ENCODE measurements around the gene TCTN3. TPM values are rescaled to one million over a fixed set of nuclear protein-coding genes. Genes with fewer than 3 reads are reported as not detected.

The TCTN3 gene
- total and polyA plus RNA-seq, 10 of the 15 experiments (the other 5 are each of a cell fraction or from before 2014, with no cell fraction given), result 20.0 to 48.7 (median 29.1) TPM

GRCh38 chr10:95706573-95706972 is 12.8 kb upstream of the TCTN3 start:
- H3K9ac ChIP-seq (ENCODE audit: control insufficient read depth, insufficient read depth, low read length), result no peak overlapping the region
- no peak overlapping the region for H3K4me3 ChIP-seq
- ChIA-PET RAD21 (ENCODE audit: unreplicated experiment) (interaction anchor here (1.5 to 2.2 kb wide), 2 partner anchors 13 to 131 kb away, joined by 3 to 10 read pairs; partner anchors contain the start of gene TCTN3), POLR2A (interaction anchor here (0.8 kb wide), 1 partner anchor 27 kb away, joined by 3 read pairs; no protein-coding TSS in a partner anchor), SMC1A (ENCODE audit: uncharacterized antibody, unreplicated experiment) (no interaction called here), CTCF (interaction anchor here (0.5 to 2.5 kb wide), 3 partner anchors 12 to 788 kb away, joined by 3 to 10 read pairs (median 5); partner anchors contain the start of gene TCTN3)
- H4K20me1 ChIP-seq (ENCODE audit: control insufficient read depth, insufficient read depth), result no peaks in the 10 kb centered on the region
- H3K4me2 ChIP-seq (ENCODE audit: control insufficient read depth, insufficient read depth), result no peak overlapping the region
- BruUV-seq (replicated peaks), result no TSS peak
- intact Hi-C loops (cut with micrococcal nuclease; ENCODE audit: unreplicated experiment) (no loop called here), in situ Hi-C loops (cut with MboI) (no loop called here)
- no peak overlapping the region for H3K27ac ChIP-seq (ENCODE audit: control insufficient read depth, insufficient read depth)
- no peak overlapping the region for H2AFZ ChIP-seq (ENCODE audit: control insufficient read depth, low read depth, low read length)
- FAIRE-seq (no peak), DNase-seq (ENCODE audit: low read depth, low spot score) (no peak), ATAC-seq (no peak)
- H3K27me3 ChIP-seq (replicated peaks in 1 of 2; ENCODE audit: control insufficient read depth in 2 of 2, insufficient read depth in 2 of 2, low read length in 1 of 2), result no peaks in the 10 kb centered on the region
- no peak for TF ChIP-seq RUNX3 (IDR thresholded peaks at IDR 0.05; ENCODE audit: low read length)
- TF ChIP-seq, protein P1, sequence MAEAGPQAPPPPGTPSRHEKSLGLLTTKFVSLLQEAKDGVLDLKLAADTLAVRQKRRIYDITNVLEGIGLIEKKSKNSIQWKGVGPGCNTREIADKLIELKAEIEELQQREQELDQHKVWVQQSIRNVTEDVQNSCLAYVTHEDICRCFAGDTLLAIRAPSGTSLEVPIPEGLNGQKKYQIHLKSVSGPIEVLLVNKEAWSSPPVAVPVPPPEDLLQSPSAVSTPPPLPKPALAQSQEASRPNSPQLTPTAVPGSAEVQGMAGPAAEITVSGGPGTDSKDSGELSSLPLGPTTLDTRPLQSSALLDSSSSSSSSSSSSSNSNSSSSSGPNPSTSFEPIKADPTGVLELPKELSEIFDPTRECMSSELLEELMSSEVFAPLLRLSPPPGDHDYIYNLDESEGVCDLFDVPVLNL (IDR thresholded peaks at IDR 0.05; ENCODE audit: low read depth, low read length), result no peak
- no peak for TF ChIP-seq BRCA1 (IDR thresholded peaks at IDR 0.05; ENCODE audit: low read depth, low read length)
- TF ChIP-seq USF2 (IDR thresholded peaks at IDR 0.05; ENCODE audit: borderline replicate concordance, low read depth, low read length), result no peak
- TF ChIP-seq RBBP5 (conservative IDR thresholded peaks at IDR 0.05), result no peak
- TF ChIP-seq, protein P2, sequence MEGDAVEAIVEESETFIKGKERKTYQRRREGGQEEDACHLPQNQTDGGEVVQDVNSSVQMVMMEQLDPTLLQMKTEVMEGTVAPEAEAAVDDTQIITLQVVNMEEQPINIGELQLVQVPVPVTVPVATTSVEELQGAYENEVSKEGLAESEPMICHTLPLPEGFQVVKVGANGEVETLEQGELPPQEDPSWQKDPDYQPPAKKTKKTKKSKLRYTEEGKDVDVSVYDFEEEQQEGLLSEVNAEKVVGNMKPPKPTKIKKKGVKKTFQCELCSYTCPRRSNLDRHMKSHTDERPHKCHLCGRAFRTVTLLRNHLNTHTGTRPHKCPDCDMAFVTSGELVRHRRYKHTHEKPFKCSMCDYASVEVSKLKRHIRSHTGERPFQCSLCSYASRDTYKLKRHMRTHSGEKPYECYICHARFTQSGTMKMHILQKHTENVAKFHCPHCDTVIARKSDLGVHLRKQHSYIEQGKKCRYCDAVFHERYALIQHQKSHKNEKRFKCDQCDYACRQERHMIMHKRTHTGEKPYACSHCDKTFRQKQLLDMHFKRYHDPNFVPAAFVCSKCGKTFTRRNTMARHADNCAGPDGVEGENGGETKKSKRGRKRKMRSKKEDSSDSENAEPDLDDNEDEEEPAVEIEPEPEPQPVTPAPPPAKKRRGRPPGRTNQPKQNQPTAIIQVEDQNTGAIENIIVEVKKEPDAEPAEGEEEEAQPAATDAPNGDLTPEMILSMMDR (IDR thresholded peaks at IDR 0.05 in 2 of 3, conservative IDR thresholded peaks at IDR 0.05 in 1 of 3; ENCODE audit: control insufficient read depth in 2 of 3, extremely low read depth in 1 of 3, insufficient read depth in 1 of 3, low read depth in 3 of 3, low read length in 3 of 3), result no peak
- TF ChIP-seq CBX3 (IDR thresholded peaks at IDR 0.05; ENCODE audit: borderline replicate concordance, low read depth), result no peak
- TF ChIP-seq PAX5 (IDR thresholded peaks at IDR 0.05; ENCODE audit: borderline replicate concordance, low read depth, low read length), result no peak
- no peak for TF ChIP-seq MEF2B (IDR thresholded peaks at IDR 0.05; ENCODE audit: partially characterized antibody, poor library complexity, severe bottlenecking)
- no peak for TF ChIP-seq SMC3 (IDR thresholded peaks at IDR 0.05; ENCODE audit: borderline replicate concordance, low read length)
- TF ChIP-seq EZH2 (IDR thresholded peaks at IDR 0.05; ENCODE audit: borderline replicate concordance, control insufficient read depth, low read depth, low read length), result no peak
- TF ChIP-seq SPI1 (IDR thresholded peaks at IDR 0.05; ENCODE audit: borderline replicate concordance, insufficient read depth, low read depth, low read length), result no peak
- no peak for TF ChIP-seq SMARCA5 (IDR thresholded peaks at IDR 0.05)
- TF ChIP-seq NRF1 (conservative IDR thresholded peaks at IDR 0.05; ENCODE audit: low read depth, low read length), result no peak
- H3K9me3 ChIP-seq (replicated peaks; ENCODE audit: control insufficient read depth, insufficient read depth, low read length), result no peaks in the 10 kb centered on the region; the same call in 2 of the 3 replicates
- 35% methylated on average over 6 of the region's 6 CpGs for WGBS (ENCODE audit: insufficient coverage, insufficient replicate concordance, low lambda C conversion rate, missing lambda C conversion rate)
- no peaks in the 10 kb centered on the region for H3K79me2 ChIP-seq (ENCODE audit: control insufficient read depth, insufficient read depth, low read length)
- 0 out of 2 replicates have a peak, but pooled peaks cover 4% of the 10 kb centered on the region for H3K4me1 ChIP-seq (ENCODE audit: control insufficient read depth, insufficient read depth, low read length)
- H3K36me3 ChIP-seq (ENCODE audit: control insufficient read depth in 2 of 2, insufficient read depth in 2 of 2, low read length in 1 of 2), result no peaks in the 10 kb centered on the region

All from GM12878 (cell line).